Gastrocnemius medialis (tissue), 4 donors: ENCODE measurements around the gene CFAP20.

Source experiments
- CTCF ChIP-seq, 5 experiments: fragments of 450-650 bp in 3 of 5; fragments of 200-600 bp in 2 of 5; sonication (generic) in 2 of 5; IDR thresholded peaks in 4 of 5; conservative IDR thresholded peaks in 1 of 5; 1 replicate in 4 of 5; 2 replicates in 1 of 5; pipeline ENCODE4 v1.5.1; 2016 to 2019; ENCODE audit warnings: antibody characterized with exemption in 5 of 5, mild to moderate bottlenecking in 3 of 5, moderate library complexity in 3 of 5
- POLR2A ChIP-seq, 2 donors: fragments of 450-650 bp; IDR thresholded peaks; one replicate each; pipeline ENCODE4 v1.6.1; 2017; ENCODE audit warnings: antibody characterized with exemption in 2 of 2, mild to moderate bottlenecking in 2 of 2, moderate library complexity in 2 of 2

- TF ChIP-seq CTCF (IDR thresholded peaks at IDR 0.05 in 4 of 5, conservative IDR thresholded peaks at IDR 0.05 in 1 of 5) (no peak), POLR2A (IDR thresholded peaks at IDR 0.05) (no peak)
These were observed 44.0 kb downstream of the CFAP20 start for GRCh38 chr16:58085171-58085570.
